SU-DHL-6 (cell line): ENCODE measurements around the gene RESF1.

Source experiments
- H2AFZ ChIP-seq: fragments of 200-600 bp; sonication (generic); 2 replicates; pipeline ENCODE4 v1.6.1; 2014; ENCODE audit warnings: low read depth, mild to moderate bottlenecking, moderate library complexity, mixed read lengths, antibody characterized with exemption, low read length; ENCODE audit not compliant: severe bottlenecking
- H3F3A ChIP-seq: fragments of 200-600 bp; shearing (Covaris generic); 2 replicates; pipeline ENCODE4 v1.6.0; 2016; ENCODE audit warnings: antibody characterized with exemption, mild to moderate bottlenecking; ENCODE audit not compliant: insufficient read depth
- H3K27ac ChIP-seq: fragments of 200-600 bp; sonication (generic); 2 replicates; pipeline ENCODE4 v1.5.1; 2016; ENCODE audit warnings: low read depth, mild to moderate bottlenecking, low read length, moderate library complexity, mixed read lengths
- H3K27me3 ChIP-seq: fragments of 200-600 bp; sonication (generic), shearing (Covaris generic); 2 replicates; pipeline ENCODE4 v1.6.0; 2014; ENCODE audit warnings: mild to moderate bottlenecking, low read length
- H3K36me3 ChIP-seq: fragments of 200-600 bp; sonication (generic); 2 replicates; pipeline ENCODE4 v1.6.1; 2014; ENCODE audit warnings: mild to moderate bottlenecking, low read length, mixed read lengths
- H3K4me2 ChIP-seq: fragments of 300-600, 200-600 bp; shearing (Covaris generic), sonication (generic); 2 replicates; pipeline ENCODE4 v1.6.0; 2014; ENCODE audit warnings: low read length, low read depth, mild to moderate bottlenecking; ENCODE audit not compliant: poor library complexity, severe bottlenecking
- H3K4me3 ChIP-seq: fragments of 200-600 bp; sonication (generic); 2 replicates; pipeline ENCODE4 v1.5.1; 2014; ENCODE audit warnings: antibody characterized with exemption, low read length, mild to moderate bottlenecking, mixed read lengths; ENCODE audit not compliant: insufficient read depth, poor library complexity, severe bottlenecking
- H3K79me2 ChIP-seq: fragments of 200-600 bp; sonication (generic); 2 replicates; pipeline ENCODE4 v1.6.1; 2014; ENCODE audit warnings: mild to moderate bottlenecking, low read length, moderate library complexity; ENCODE audit not compliant: insufficient read depth
- H3K9ac ChIP-seq: fragments of 200-600 bp; sonication (generic); 2 replicates; pipeline ENCODE4 v1.7.0; 2014; ENCODE audit warnings: mild to moderate bottlenecking, low read length
- H3K9me2 ChIP-seq: fragments of 200-600 bp; sonication (generic); replicated peaks from 2 replicates; pipeline ENCODE4 v1.6.1; 2014; ENCODE audit warnings: low read length; ENCODE audit not compliant: insufficient read depth
- H3K9me3 ChIP-seq: fragments of 200-600 bp; sonication (generic); 2 replicates; pipeline ENCODE4 v1.6.1; 2014; ENCODE audit warnings: low read length, mixed read lengths; ENCODE audit not compliant: insufficient read depth
- H4K20me1 ChIP-seq: fragments of 200-600 bp; sonication (generic); 2 replicates; pipeline ENCODE4 v1.6.1; 2014; ENCODE audit warnings: low read depth, mild to moderate bottlenecking, antibody characterized with exemption, low read length, moderate library complexity, mixed read lengths
- CTCF ChIP-seq: fragments of 200-600 bp; sonication (generic); IDR thresholded peaks from one replicate; pipeline ENCODE4 v1.5.1; 2017; ENCODE audit warnings: antibody characterized with exemption, mild to moderate bottlenecking, low read length, moderate library complexity; ENCODE audit not compliant: insufficient read depth, poor library complexity, severe bottlenecking
- EZH2phosphoT487 ChIP-seq: fragments of 200-600 bp; sonication (generic), shearing (Covaris generic); conservative IDR thresholded peaks from 2 replicates; pipeline ENCODE4 v1.6.1; 2018; ENCODE audit warnings: mild to moderate bottlenecking, antibody characterized with exemption, low read length, moderate library complexity, mixed read lengths

Gene RESF1

GRCh38 chr12:31922341-31923062 is 36.7 kb upstream of the RESF1 start:
- Histone ChIP-seq H4K20me1 (no peaks in the 10 kb centered on the region), H3K9me3 (peaks cover 26% of the 10 kb centered on the region), H3K27me3 (no peaks in the 10 kb centered on the region), H2AFZ (no peak overlapping the region), H3K79me2 (no peaks in the 10 kb centered on the region), H3K36me3 (no peaks in the 10 kb centered on the region), H3K27ac (no peak overlapping the region), H3K4me2 (no peak overlapping the region), H3K9me2 (no peaks in the 10 kb centered on the region), H3K4me3 (no peak overlapping the region), H3K9ac (no peak overlapping the region), H3F3A (no peaks in the 10 kb centered on the region; the same call in 1 of the 2 replicates)
- TF ChIP-seq CTCF (no peak), EZH2phosphoT487 (no peak)

- Histone ChIP-seq H3K9ac (no peak overlapping the region), H3F3A (no peaks in the 10 kb centered on the region; the same call in 1 of the 2 replicates), H3K79me2 (no peaks in the 10 kb centered on the region), H3K4me3 (no peak overlapping the region), H3K36me3 (no peaks in the 10 kb centered on the region), H3K9me2 (no peaks in the 10 kb centered on the region), H3K4me2 (no peak overlapping the region), H2AFZ (no peak overlapping the region), H4K20me1 (no peaks in the 10 kb centered on the region), H3K9me3 (peaks cover 26% of the 10 kb centered on the region), H3K27me3 (no peaks in the 10 kb centered on the region), H3K27ac (no peak overlapping the region)
- TF ChIP-seq CTCF (no peak), EZH2phosphoT487 (no peak)
Measured at GRCh38 chr12:31923063-31923412, 36.2 kb upstream of the RESF1 start.

- H2AFZ ChIP-seq: peak overlapping the region; percentile 75
- H3K4me3 ChIP-seq: peak overlapping the region; percentile 37
- H3K36me3 ChIP-seq: no peaks in the 10 kb centered on the region
- H3K9me2 ChIP-seq: no peaks in the 10 kb centered on the region
- H3K27me3 ChIP-seq: no peaks in the 10 kb centered on the region
- TF ChIP-seq CTCF (no peak), EZH2phosphoT487 (no peak)
- peaks cover 11% of the 10 kb centered on the region; the same call in 1 of the 2 replicates for H3F3A ChIP-seq
- H3K9me3 ChIP-seq: peaks cover 6% of the 10 kb centered on the region
- H3K4me2 ChIP-seq: peak overlapping the region; percentile 67
- H3K79me2 ChIP-seq: no peaks in the 10 kb centered on the region
- peak overlapping the region; percentile 75 for H3K27ac ChIP-seq
- H4K20me1 ChIP-seq: no peaks in the 10 kb centered on the region
- H3K9ac ChIP-seq: peak overlapping the region; percentile 49
Measured at GRCh38 chr12:31928246-31929026, 30.8 kb upstream of the RESF1 start.
